ENCODE results near the gene ODF4. TPM values are rescaled to one million over a fixed set of nuclear protein-coding genes. Genes with fewer than 3 reads are reported as not detected.

ODF4 gene
- total and polyA plus RNA-seq, 2 of the 4 experiments (the other 2 are of a cell fraction), result not detected

DNA sequence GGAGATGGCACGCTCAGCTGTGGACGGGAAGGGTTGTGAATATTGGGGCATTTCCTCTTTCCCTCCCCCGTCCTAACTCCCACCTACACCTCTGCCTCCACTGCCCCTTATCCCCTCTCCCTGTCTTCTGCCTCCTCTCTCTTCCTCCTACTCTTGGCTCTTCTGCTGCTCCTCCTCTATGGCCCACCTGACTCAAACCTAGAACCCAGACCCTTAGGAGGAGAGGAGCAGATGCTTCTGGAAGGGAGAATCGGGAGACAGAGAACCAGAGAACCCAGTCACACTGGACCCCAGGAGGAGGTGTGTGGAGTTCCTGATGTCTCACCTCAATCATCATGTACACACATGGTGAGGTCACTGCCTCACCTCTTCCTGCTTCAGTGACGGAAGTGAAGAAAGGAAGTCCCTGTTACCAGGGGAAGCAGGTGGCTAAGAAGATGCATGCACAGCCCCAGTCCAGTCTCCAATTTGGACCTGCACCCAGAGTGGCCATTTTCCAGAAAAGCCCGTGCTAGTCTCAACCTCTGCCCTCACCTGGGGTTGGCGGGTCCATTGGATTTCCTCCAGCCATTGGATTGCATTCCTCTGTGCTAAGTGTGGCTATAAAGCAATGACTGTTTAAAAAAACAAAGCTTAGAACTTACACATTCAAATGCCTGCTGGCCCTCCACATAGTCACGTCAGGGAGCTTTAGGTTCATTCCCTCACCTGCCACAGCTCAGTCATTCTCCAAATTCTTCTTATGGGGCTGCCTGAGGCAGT is 54.0 kb downstream of the ODF4 start:
- Histone ChIP-seq H2BK20ac (ENCODE audit: low read depth, low read length) (no peak overlapping the region), H3K23ac (ENCODE audit: low read depth, low read length) (no peak overlapping the region), H3K56ac (ENCODE audit: extremely low read depth, insufficient read depth, low read length) (no peak overlapping the region), H4K91ac (ENCODE audit: insufficient read depth, low read depth, low read length) (no peak overlapping the region), H4K20me1 (ENCODE audit: insufficient read depth, low read length) (no peaks in the 10 kb centered on the region), H2AFZ (replicated peaks; ENCODE audit: low read length, poor library complexity) (peak overlapping the region; percentile 9), H3K4me2 (ENCODE audit: low read depth, low read length) (no peak overlapping the region), H3K4me3 (ENCODE audit: insufficient read depth, low read depth, low read length) (no peak overlapping the region), H3K9me3 (ENCODE audit: control insufficient read depth, insufficient read depth, low read length) (no peaks in the 10 kb centered on the region), H2BK15ac (ENCODE audit: low read depth, low read length) (no peak overlapping the region), H2AK5ac (ENCODE audit: low read depth, low read length) (no peak overlapping the region; the same call in 1 of the 2 replicates), H3K9ac (ENCODE audit: low read depth, low read length) (no peak overlapping the region), H3K27me3 (ENCODE audit: control insufficient read depth, insufficient read depth, low read length) (peaks cover 25% of the 10 kb centered on the region), H4K5ac (ENCODE audit: low read depth, low read length) (no peak overlapping the region), H3K27ac (ENCODE audit: insufficient read depth, low read length) (no peak overlapping the region), H3K9me1 (ENCODE audit: insufficient read depth, low read length) (no peaks in the 10 kb centered on the region), H4K8ac (ENCODE audit: low read depth in 2 of 2, low read length in 2 of 2) (no peak overlapping the region), H3K36me3 (ENCODE audit: control insufficient read depth, insufficient read depth, low read length) (no peaks in the 10 kb centered on the region), H3K4me1 (ENCODE audit: control insufficient read depth, insufficient read depth, low read length) (peaks cover 4% of the 10 kb centered on the region; the same call in 1 of the 2 replicates), H3K18ac (ENCODE audit: low read depth, low read length) (no peak overlapping the region), H2BK5ac (ENCODE audit: low read depth, low read length, poor library complexity, severe bottlenecking) (no peak overlapping the region), H3K4ac (ENCODE audit: low read depth, low read length) (no peak overlapping the region), H2AK9ac (replicated peaks; ENCODE audit: low read depth, low read length, poor library complexity) (no peak overlapping the region), H2BK120ac (ENCODE audit: low read depth, low read length) (no peak overlapping the region), H3K14ac (replicated peaks; ENCODE audit: low read depth, low read length) (no peak overlapping the region), H3K79me1 (ENCODE audit: low read depth in 1 of 2, low read length in 2 of 2) (no peaks in the 10 kb centered on the region)
- no TSS peak for BruUV-seq (replicated peaks)
- DNase-seq, result peak; percentile 21
- ChIA-PET POLR2A (ENCODE audit: unreplicated experiment) (interaction anchor here (0.6 kb wide), 1 partner anchor 184 kb away, joined by 4 read pairs; no protein-coding TSS in a partner anchor), CTCF (interaction anchor here (0.7 kb wide), 1 partner anchor 266 kb away, joined by 3 read pairs; no protein-coding TSS in a partner anchor)
- in situ Hi-C loops (cut with MboI; ENCODE audit: low sequenced_read_pairs) (no loop called here), dilution Hi-C loops (cut with HindIII; ENCODE audit: low sequenced_read_pairs, unreplicated experiment) (no loop called here), intact Hi-C loops (cut with micrococcal nuclease) (no loop called here)
- WGBS, 2 experiments (ENCODE audit: extremely low coverage in 2 of 2, insufficient read length in 1 of 2), result no CpG with 5 or more reads among the region's 8 CpGs
- peak; percentile 25 for ATAC-seq (ENCODE audit: low read depth)
- TF ChIP-seq BHLHE40 (IDR thresholded peaks at IDR 0.05; ENCODE audit: low read depth, low read length) (no peak), MXI1 (IDR thresholded peaks at IDR 0.05; ENCODE audit: borderline replicate concordance, low read depth, low read length) (no peak), RAD21 (IDR thresholded peaks at IDR 0.05; ENCODE audit: low read length) (no peak), FOS (IDR thresholded peaks at IDR 0.05; ENCODE audit: low read depth, low read length) (no peak), POLR2A (IDR thresholded peaks at IDR 0.05; ENCODE audit: low read depth, low read length) (no peak), MAZ (IDR thresholded peaks at IDR 0.05; ENCODE audit: borderline replicate concordance, low read depth, low read length) (no peak), NFE2L2 (IDR thresholded peaks at IDR 0.05; ENCODE audit: low read depth, low read length) (no peak), CHD1 (IDR thresholded peaks at IDR 0.05; ENCODE audit: low read depth, low read length) (no peak), RFX5 (IDR thresholded peaks at IDR 0.05; ENCODE audit: low read depth, low read length) (no peak), RCOR1 (IDR thresholded peaks at IDR 0.05; ENCODE audit: insufficient replicate concordance, low read length) (no peak), MAFK (IDR thresholded peaks at IDR 0.05; ENCODE audit: low read depth, low read length) (no peak), SMC3 (IDR thresholded peaks at IDR 0.05; ENCODE audit: low read depth, low read length) (no peak)
- TF ChIP-seq, protein P1, sequence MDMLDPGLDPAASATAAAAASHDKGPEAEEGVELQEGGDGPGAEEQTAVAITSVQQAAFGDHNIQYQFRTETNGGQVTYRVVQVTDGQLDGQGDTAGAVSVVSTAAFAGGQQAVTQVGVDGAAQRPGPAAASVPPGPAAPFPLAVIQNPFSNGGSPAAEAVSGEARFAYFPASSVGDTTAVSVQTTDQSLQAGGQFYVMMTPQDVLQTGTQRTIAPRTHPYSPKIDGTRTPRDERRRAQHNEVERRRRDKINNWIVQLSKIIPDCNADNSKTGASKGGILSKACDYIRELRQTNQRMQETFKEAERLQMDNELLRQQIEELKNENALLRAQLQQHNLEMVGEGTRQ (IDR thresholded peaks at IDR 0.05; ENCODE audit: low read depth, low read length), result no peak
- TF ChIP-seq, protein P2, sequence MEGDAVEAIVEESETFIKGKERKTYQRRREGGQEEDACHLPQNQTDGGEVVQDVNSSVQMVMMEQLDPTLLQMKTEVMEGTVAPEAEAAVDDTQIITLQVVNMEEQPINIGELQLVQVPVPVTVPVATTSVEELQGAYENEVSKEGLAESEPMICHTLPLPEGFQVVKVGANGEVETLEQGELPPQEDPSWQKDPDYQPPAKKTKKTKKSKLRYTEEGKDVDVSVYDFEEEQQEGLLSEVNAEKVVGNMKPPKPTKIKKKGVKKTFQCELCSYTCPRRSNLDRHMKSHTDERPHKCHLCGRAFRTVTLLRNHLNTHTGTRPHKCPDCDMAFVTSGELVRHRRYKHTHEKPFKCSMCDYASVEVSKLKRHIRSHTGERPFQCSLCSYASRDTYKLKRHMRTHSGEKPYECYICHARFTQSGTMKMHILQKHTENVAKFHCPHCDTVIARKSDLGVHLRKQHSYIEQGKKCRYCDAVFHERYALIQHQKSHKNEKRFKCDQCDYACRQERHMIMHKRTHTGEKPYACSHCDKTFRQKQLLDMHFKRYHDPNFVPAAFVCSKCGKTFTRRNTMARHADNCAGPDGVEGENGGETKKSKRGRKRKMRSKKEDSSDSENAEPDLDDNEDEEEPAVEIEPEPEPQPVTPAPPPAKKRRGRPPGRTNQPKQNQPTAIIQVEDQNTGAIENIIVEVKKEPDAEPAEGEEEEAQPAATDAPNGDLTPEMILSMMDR (conservative IDR thresholded peaks at IDR 0.05; ENCODE audit: low read depth, low read length), result no peak
- TF ChIP-seq, protein P3, sequence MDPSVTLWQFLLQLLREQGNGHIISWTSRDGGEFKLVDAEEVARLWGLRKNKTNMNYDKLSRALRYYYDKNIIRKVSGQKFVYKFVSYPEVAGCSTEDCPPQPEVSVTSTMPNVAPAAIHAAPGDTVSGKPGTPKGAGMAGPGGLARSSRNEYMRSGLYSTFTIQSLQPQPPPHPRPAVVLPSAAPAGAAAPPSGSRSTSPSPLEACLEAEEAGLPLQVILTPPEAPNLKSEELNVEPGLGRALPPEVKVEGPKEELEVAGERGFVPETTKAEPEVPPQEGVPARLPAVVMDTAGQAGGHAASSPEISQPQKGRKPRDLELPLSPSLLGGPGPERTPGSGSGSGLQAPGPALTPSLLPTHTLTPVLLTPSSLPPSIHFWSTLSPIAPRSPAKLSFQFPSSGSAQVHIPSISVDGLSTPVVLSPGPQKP (IDR thresholded peaks at IDR 0.05; ENCODE audit: borderline replicate concordance, low read depth, low read length), result no peak
